ENCODE measurements around the gene LRRK1. TPM values are rescaled to one million over a fixed set of nuclear protein-coding genes. Genes with fewer than 3 reads are reported as not detected.
A peak's percentile ranks its signal among the peaks of the same experiment; 100 is the strongest.

Gene LRRK1
- 7.8 TPM for polyA plus RNA-seq (2013, experiment 1 of 2; ENCODE audit: insufficient read length)
- 10.2 TPM for polyA plus RNA-seq (2013, experiment 2 of 2; ENCODE audit: insufficient read length)

GRCh38 chr15:100918690-100919480 lies at the start of gene LRRK1:
LRRK1 (plus strand) TSS chr15:100919357; CDS start chr15:100924633, 5,276 bp downstream.
- DNase-seq = peak; percentile 56

DNA sequence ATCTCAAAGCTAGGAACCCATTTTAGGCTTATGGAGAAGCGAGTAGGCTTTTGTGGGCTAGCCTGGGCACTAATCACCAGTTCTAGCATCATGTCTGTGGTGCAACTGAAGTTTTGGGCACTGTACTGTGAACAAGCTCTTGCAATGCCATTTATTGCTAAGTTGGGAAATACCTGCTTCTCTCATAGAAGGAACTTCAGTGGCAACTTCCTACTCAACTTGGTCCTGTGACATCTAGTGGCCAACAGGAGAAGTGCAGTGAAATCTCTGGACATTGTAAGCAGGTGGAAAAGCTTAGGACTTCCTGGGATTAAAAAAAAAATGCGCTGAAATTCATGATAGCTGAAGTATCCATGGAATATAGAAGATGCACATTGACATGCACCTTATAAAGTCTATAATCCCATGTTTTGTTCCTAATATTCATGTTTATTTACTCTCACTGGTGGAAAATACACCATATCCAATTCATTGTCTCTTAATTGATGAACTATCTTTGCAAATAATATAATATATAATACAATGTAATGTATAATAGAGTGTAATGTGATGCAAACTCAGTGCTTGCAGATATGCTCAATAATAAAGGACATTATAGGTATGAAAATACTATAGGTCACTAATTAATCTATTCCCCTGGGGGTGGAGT lies 46.0 kb upstream of the LRRK1 start:
- peak; percentile 74 for DNase-seq

DNA sequence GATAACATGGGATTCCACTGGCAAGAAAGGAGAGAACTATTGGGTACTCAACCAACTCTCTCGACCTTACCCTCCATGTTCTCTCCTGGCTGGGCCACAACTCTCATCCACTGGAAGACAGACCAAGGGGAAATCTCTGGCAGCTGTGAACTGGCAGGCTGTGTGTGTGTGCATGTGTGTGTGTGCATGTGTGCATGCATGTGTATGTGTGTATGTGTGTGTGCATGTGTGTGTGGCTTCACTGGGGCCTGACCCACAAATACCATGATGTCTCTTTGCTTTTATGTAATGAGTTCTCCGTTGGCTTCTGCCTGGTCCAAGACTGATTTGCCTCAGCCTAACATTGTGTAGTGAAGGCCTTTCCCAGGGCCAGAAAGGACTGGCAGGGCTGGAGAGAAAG lies 43.7 kb upstream of the LRRK1 start:
- no peak for DNase-seq

DNA sequence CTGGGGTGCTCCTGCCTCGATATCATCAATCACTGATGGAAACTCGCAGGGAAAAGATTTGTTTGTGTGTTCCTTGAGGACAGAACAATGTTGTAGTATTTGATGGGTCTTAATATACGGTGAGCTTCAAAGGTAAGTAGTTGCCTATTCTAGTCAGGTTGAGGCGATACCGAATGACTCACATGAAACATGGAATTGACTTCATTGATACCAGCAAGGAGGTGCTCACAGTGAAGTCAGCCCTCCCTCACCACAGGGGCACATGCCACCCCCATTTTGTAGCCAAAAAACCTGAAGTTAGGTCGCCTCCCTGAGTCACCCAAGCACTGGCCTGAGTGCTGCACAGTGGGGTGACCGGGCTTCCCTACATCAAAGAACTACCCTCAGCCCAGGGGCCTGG lies 43.2 kb upstream of the LRRK1 start:
- DNase-seq = no peak

DNA sequence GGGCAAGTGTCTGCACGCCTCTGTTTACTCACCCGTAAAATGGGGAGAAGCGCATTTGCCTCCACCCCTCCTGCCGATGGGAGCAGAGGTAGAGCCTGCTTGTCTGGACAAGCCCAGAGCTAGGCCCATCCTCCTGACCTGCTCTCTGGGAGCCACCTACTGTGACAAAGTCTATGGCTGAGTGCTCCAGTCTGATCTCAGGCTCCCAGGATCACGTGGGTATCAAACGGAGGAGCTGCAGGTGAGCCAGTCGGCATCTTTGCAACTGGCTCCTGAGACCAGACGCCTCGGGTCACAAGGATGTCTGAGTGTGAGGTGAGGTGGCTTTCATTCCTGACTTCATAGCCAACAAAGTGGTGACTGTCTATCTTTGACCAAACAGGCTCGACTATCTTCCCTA lies 41.6 kb upstream of the LRRK1 start:
- no peak for DNase-seq

- DNase-seq = no peak
Measured at GRCh38 chr15:100878130-100878529, 41.0 kb upstream of the LRRK1 start.

DNA sequence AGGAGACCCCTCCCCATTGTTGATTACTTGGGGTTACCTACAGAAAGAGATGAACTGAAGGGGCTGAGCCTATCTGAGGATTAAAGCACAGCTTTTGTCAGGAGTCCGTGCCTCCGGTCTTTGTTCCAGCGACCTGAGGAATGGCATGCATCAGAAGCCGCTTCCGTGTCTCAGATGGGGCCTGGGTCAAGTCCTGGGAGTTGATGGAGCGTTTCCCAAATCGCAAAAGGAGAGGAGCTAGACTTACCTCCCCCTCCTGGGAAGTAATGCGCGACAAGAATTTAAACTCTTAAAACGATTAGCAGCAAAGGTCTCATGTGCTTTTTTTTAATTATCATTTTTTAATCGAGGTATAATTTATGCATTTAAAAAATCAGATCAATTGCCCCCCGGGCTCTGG lies 40.5 kb upstream of the LRRK1 start:
- no peak for DNase-seq

DNA sequence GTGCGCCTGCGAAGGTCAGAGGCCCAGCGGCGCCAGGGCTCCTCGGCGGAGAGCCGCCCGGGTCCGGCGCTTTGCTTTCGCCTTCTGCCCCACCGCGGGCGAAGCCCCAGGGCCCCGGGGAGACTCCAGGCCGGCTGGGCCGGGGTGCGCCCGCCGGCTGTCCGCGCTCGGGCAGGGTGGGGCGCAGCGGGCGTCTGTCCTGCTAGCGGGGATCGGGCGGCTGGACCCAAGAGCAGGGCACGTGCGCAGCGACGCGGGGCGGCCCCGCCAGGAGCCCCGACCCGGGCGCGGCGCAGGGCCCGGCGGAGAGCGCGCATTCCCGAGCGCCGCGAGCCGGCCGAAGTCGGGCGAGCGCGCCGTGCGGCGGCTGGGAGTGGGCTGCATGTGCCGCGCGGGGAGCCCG lies 40.1 kb upstream of the LRRK1 start:
- peak; percentile 22 for DNase-seq

DNA sequence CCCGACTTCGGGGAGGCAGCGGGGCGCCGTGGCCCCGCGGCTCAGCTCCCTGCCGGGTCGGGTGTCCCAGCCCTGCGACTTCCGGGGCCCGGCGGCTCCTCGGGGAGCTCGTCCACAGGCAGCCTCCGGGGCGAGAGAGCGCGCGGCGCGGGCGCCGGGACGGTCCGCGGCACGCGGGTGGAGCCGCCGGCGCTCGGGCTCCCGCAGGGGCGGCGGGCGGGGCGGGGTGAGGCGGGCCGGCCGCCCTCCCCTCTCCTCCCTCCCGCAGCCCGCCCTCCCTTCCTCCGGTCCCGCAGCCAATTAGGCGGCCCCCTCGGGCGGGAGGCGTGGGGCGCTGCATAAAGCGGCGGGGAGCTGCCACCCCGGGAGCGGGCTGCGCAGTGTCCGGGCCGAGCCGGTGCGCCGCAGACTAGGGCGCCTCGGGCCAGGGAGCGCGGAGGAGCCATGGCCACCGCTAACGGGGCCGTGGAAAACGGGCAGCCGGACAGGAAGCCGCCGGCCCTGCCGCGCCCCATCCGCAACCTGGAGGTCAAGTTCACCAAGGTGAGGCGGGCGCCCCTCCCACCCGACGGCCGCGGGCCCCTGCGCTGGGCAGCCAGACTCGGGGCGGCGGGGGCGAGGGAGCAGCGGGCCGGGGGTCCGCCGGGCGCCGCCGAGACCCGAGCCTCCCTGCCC lies 39.6 kb upstream of the LRRK1 start, which contains the start of gene ALDH1A3:
ALDH1A3 (plus strand) TSS at position 368 of the 675 bp plus-strand sequence; CDS start at position 445, 77 bp downstream.
- DNase-seq = peak; percentile 36

- no peak for DNase-seq
Measured at GRCh38 chr15:100880139-100880896, 38.8 kb upstream of the LRRK1 start.

GRCh38 chr15:100880897-100881242 lies 38.3 kb upstream of the LRRK1 start:
- DNase-seq = no peak

GRCh38 chr15:100881573-100882336 lies 37.4 kb upstream of the LRRK1 start:
- DNase-seq = no peak

- DNase-seq = no peak
Measured at GRCh38 chr15:100885116-100885515, 34.0 kb upstream of the LRRK1 start.

- no peak for DNase-seq
Measured at GRCh38 chr15:100885811-100886210, 33.3 kb upstream of the LRRK1 start.

GRCh38 chr15:100887211-100887913 lies 31.8 kb upstream of the LRRK1 start:
- no peak for DNase-seq

DNA sequence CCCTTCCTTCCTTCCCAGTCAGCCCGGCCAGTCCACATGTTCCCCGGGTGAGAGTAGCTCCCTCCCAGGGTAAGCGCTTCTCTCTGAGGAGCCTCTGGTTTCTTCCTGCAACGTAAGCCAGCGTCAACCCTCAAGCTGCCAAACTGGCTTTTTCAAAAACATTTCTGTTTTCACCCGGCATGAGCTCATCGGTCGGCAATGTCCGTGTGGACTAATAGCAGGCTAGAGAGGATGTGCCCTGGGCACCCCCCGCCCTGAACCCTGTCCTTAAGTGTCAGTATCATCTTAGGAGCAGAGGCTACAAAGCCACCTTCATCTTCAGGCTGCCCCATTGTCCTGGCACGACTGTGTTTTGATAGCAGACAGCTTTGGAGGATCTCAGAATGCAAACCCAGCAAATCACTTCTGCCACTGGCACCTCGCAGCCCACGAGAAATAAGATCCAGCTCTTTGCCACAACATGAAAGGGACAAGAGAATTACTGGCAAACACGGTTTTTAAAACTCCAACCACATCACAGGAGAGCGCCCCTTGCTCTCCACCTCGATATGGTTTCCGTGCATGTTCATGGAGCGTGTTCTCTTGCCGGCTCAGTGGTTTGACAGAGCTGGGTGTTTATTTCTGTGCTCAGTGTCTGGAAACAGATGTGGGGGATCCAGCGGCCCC lies 29.6 kb upstream of the LRRK1 start:
- peak; percentile 86 for DNase-seq

GRCh38 chr15:100890051-100890720 lies 29.0 kb upstream of the LRRK1 start:
- no peak for DNase-seq

DNA sequence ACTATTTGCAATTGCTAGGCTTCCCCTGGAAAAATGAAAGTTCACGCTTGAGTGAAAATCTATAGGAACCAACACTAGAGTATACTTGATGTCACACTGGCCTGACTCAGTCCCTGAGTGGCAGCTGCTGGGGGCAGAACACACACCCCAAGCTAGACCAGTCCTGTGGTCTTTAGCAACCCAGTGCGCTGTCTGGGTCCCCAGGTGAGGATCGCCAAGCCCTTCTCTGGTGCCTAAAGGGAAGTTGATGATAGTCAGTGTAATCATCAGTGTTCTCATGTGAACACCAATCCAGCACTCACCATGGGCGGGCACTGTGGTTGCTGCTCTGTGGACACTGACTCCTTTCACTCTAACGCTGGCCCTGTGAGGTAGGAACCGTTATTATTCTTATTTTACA lies 28.3 kb upstream of the LRRK1 start:
- DNase-seq = no peak

- no peak for DNase-seq
Measured at GRCh38 chr15:100891307-100892012, 27.7 kb upstream of the LRRK1 start.

Data from fibroblast of skin of back (primary cell).